OCI-LY7 (cell line): ENCODE data around the gene PKN3.

Experiments
- CTCF ChIP-seq: fragments of 200-600 bp; sonication (generic); conservative IDR thresholded peaks from 2 replicates; pipeline ENCODE4 v1.5.1; 2014; ENCODE audit warnings: mild to moderate bottlenecking, antibody characterized with exemption, low read length, moderate library complexity, mixed read lengths
- EZH2phosphoT487 ChIP-seq: fragments of 200-600 bp; sonication (generic); IDR thresholded peaks from 2 replicates; pipeline ENCODE4 v1.6.1; 2018; ENCODE audit warnings: low read depth, borderline replicate concordance, mild to moderate bottlenecking, mixed run types, antibody characterized with exemption, low read length, moderate library complexity, mixed read lengths

- TF ChIP-seq CTCF (no peak), EZH2phosphoT487 (no peak)
These were observed 47.8 kb upstream of the PKN3 start for GRCh38 chr9:128654481-128654880.
